Subcutaneous abdominal adipose tissue (tissue), 5 donors: ENCODE data around the gene GSN.
A peak's percentile ranks its signal among the peaks of the same experiment; 100 is the strongest.

ENCODE experiments used
- H3K27ac ChIP-seq: one replicate; pipeline ENCODE4 v1.7.0; 2013; ENCODE audit warnings: low read depth, mild to moderate bottlenecking, inconsistent platforms, low read length, moderate library complexity
- H3K27me3 ChIP-seq, 5 donors: one replicate each; pipeline ENCODE4 v1.7.0; 2013; ENCODE audit warnings: low read length in 5 of 5, inconsistent platforms in 1 of 5; ENCODE audit not compliant: control insufficient read depth in 5 of 5, insufficient read depth in 4 of 5
- H3K36me3 ChIP-seq, 5 donors: one replicate each; pipeline ENCODE4 v1.7.0; 2013; ENCODE audit warnings: low read length in 5 of 5; ENCODE audit not compliant: control insufficient read depth in 5 of 5, insufficient read depth in 5 of 5
- H3K4me1 ChIP-seq, 5 donors: one replicate each; pipeline ENCODE4 v1.7.0; 2013; ENCODE audit warnings: low read length in 5 of 5, mild to moderate bottlenecking in 3 of 5, moderate library complexity in 1 of 5; ENCODE audit not compliant: control insufficient read depth in 5 of 5, insufficient read depth in 5 of 5
- H3K4me3 ChIP-seq, 5 donors: one replicate each; pipeline ENCODE4 v1.7.0; 2013; ENCODE audit warnings: low read length in 5 of 5, low read depth in 1 of 5
- H3K9ac ChIP-seq, 5 donors: one replicate each; pipeline ENCODE4 v1.7.0; 2013; ENCODE audit warnings: low read length in 5 of 5, mild to moderate bottlenecking in 4 of 5, moderate library complexity in 3 of 5
- H3K9me3 ChIP-seq, 5 donors: one replicate each; pipeline ENCODE4 v1.7.0; 2013; ENCODE audit warnings: low read length in 5 of 5; ENCODE audit not compliant: control insufficient read depth in 5 of 5
- donor health status: healthy.
- donor health status: healthy.
- donor health status: healthy.
- donor health status: healthy.
- donor health status: healthy.

The GSN gene

GRCh38 chr9:121319383-121319780 is 51.4 kb downstream of the GSN start:
- no peaks in the 10 kb centered on the region for H3K9me3 ChIP-seq
- peak overlapping the region in 1 of 5 donors; percentile 15 for H3K9ac ChIP-seq
- peaks cover 12 to 82% (median 67%) of the 10 kb centered on the region in 5 donors for H3K4me1 ChIP-seq
- H3K27me3 ChIP-seq: no peaks in the 10 kb centered on the region
- no peak overlapping the region for H3K4me3 ChIP-seq
- peaks cover 22 to 95% (median 81%) of the 10 kb centered on the region in 5 donors for H3K36me3 ChIP-seq
- H3K27ac ChIP-seq: peak overlapping the region; percentile 86

GRCh38 chr9:121321016-121321503 is 53.1 kb downstream of the GSN start:
- peaks cover 18 to 97% (median 85%) of the 10 kb centered on the region in 5 donors for H3K36me3 ChIP-seq
- H3K4me1 ChIP-seq: peaks cover 24 to 84% (median 82%) of the 10 kb centered on the region in 5 donors
- no peaks in the 10 kb centered on the region for H3K9me3 ChIP-seq
- peak overlapping the region in 3 of 5 donors; percentile 20 to 64 (median 30) for H3K9ac ChIP-seq
- peak overlapping the region; percentile 86 for H3K27ac ChIP-seq
- H3K4me3 ChIP-seq: no peak overlapping the region
- no peaks in the 10 kb centered on the region for H3K27me3 ChIP-seq

DNA sequence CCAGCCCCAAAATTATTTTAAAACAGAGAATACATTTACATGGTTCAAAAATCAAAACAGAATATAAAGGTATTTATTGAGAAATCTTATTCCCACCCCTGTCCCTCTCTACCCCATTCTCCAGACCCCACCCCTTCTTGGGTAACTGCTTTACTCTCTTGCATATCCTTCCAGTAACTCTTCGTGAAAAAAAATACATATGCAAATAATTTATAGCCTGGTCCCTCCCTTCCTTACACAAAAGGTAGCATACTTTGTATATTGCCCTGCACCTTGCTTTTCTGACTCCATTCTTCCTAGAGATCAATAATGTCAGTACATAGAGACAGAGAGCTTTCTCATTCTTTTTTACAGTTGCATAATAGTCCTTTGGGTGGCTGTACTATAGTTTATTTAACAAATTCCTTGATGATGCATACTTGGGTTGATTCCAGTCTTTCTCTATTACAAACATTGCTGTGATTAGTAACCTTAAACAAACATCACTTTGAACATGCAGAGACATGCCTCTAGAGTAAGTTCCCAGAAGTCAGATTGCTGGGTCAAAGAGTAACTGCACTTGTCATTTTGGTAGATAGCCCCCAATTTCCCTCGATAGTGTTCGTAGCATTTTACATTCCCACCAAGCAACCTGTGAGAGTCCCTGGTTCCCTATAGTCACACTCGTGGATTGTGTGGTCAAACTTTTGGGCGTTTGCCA is 54.2 kb downstream of the GSN start:
- Histone ChIP-seq H3K4me3 (no peak overlapping the region), H3K4me1 (peaks cover 28 to 88% (median 81%) of the 10 kb centered on the region in 5 donors), H3K27ac (peak overlapping the region; percentile 92), H3K36me3 (peaks cover 17 to 97% (median 85%) of the 10 kb centered on the region in 5 donors), H3K27me3 (no peaks in the 10 kb centered on the region), H3K9ac (peak overlapping the region in 3 of 5 donors; percentile 26 to 83 (median 30)), H3K9me3 (no peaks in the 10 kb centered on the region)

DNA sequence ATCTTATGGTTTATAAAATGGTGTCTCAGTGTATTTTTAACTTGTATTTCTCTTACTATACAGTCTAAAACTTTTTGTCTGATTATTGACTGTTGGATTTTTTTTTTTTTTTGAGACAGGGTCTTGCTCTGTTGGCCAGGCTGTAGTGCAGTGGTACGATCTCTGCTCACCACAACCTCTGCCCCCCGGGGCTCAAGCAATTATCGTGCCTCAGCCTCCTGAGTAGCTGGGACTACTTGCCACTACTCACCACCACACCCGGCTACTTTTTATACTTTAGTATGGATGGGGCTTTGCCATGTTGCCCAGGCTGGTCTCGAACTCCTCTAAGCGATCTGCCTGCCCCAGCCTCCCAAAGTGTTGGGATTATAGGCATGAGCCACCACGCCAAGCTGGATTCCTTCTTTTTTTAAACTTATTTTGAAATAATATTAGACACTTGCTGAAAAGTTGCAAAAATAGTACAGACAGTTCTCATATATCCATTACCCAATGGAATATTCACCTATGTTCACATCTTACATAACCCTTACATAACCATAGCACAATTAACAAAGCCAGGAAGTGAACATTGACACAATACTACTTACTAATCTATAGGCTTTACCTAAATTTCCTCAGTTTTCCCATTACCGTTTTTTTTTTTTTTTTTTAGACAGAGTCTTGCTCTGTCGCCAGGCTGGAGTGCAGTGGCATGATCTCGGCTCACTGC is 54.9 kb downstream of the GSN start:
- Histone ChIP-seq H3K27ac (peak overlapping the region; percentile 92), H3K9ac (peak overlapping the region in 3 of 5 donors; percentile 26 to 83 (median 30)), H3K4me3 (no peak overlapping the region), H3K9me3 (no peaks in the 10 kb centered on the region), H3K36me3 (peaks cover 13 to 97% (median 83%) of the 10 kb centered on the region in 5 donors), H3K27me3 (no peaks in the 10 kb centered on the region), H3K4me1 (peaks cover 23 to 86% (median 79%) of the 10 kb centered on the region in 5 donors)

GRCh38 chr9:121323449-121324151 is 55.6 kb downstream of the GSN start:
- Histone ChIP-seq H3K9me3 (no peaks in the 10 kb centered on the region), H3K9ac (peak overlapping the region in 1 of 5 donors; percentile 49), H3K4me1 (peaks cover 23 to 83% (median 74%) of the 10 kb centered on the region in 5 donors), H3K36me3 (peaks cover 16 to 97% (median 83%) of the 10 kb centered on the region in 5 donors), H3K4me3 (no peak overlapping the region), H3K27ac (peak overlapping the region; percentile 92), H3K27me3 (no peaks in the 10 kb centered on the region)

DNA sequence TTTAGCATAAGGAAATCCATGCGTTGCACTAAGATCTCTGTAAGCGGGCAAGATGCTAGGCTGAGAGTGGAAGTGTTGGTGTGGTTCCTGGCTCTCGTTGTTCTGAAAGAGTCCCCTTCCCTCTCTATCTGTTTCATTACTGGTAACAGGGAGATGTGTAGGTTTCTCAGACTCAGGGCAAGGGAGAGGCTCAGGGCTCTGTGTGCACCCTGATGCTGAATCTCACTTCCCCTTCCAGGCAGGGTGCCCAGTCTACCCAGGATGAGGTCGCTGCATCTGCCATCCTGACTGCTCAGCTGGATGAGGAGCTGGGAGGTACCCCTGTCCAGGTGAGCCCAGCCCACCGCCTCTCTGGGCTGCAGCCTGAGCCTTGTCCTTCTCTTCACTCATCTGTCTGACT is 56.4 kb downstream of the GSN start:
- H3K27me3 ChIP-seq: no peaks in the 10 kb centered on the region
- H3K36me3 ChIP-seq: peaks cover 17 to 97% (median 84%) of the 10 kb centered on the region in 5 donors
- H3K4me3 ChIP-seq: no peak overlapping the region
- H3K4me1 ChIP-seq: peaks cover 23 to 83% (median 69%) of the 10 kb centered on the region in 5 donors
- peak overlapping the region; percentile 92 for H3K27ac ChIP-seq
- H3K9me3 ChIP-seq: no peaks in the 10 kb centered on the region
- peak overlapping the region in 1 of 5 donors; percentile 35 for H3K9ac ChIP-seq

- Histone ChIP-seq H3K4me3 (no peak overlapping the region), H3K27me3 (no peaks in the 10 kb centered on the region), H3K9ac (peak overlapping the region in 1 of 5 donors; percentile 82), H3K27ac (peak overlapping the region; percentile 92), H3K4me1 (peaks cover 23 to 81% (median 67%) of the 10 kb centered on the region in 5 donors), H3K36me3 (peaks cover 22 to 99% (median 86%) of the 10 kb centered on the region in 5 donors), H3K9me3 (no peaks in the 10 kb centered on the region)
Observed at GRCh38 chr9:121324755-121325154, 56.8 kb downstream of the GSN start.

- Histone ChIP-seq H3K27ac (peak overlapping the region; percentile 92), H3K27me3 (no peaks in the 10 kb centered on the region), H3K4me1 (peaks cover 21 to 77% (median 62%) of the 10 kb centered on the region in 5 donors), H3K9me3 (no peaks in the 10 kb centered on the region), H3K9ac (peak overlapping the region in 3 of 5 donors; percentile 35 to 82 (median 68)), H3K4me3 (peak overlapping the region in 1 of 5 donors; percentile 5), H3K36me3 (peaks cover 22 to 99% (median 88%) of the 10 kb centered on the region in 5 donors)
Observed at GRCh38 chr9:121325387-121325786, 57.4 kb downstream of the GSN start.

DNA sequence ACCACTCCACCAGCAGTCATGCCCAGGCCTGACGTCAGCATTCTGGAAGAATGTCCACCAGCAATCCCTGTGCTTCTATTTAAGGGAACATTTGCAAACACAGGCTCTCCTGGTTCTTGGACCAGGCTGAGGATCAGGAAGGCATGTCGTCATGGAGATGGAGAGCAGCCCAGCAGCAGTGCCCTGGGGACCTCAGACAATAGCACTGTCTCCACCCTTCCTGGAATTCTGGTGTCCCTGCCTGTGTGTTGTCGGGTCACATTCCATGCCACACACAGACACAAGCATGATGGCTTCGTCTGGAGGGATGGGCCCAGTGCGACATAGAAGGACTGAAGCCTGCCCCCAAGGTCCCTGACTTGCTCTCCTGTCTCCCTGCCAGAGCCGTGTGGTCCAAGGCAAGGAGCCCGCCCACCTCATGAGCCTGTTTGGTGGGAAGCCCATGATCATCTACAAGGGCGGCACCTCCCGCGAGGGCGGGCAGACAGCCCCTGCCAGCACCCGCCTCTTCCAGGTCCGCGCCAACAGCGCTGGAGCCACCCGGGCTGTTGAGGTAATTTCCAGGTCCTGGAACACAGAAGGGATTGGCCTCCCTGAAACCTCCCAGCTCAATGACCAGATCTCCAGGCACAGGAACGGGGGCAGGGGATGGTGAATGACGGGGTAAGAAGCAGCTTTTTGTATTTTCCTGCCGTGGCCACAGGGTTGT is 58.3 kb downstream of the GSN start:
- peaks cover 25 to 99% (median 90%) of the 10 kb centered on the region in 5 donors for H3K36me3 ChIP-seq
- peak overlapping the region in 3 of 5 donors; percentile 7 to 32 (median 31) for H3K4me3 ChIP-seq
- no peaks in the 10 kb centered on the region for H3K9me3 ChIP-seq
- H3K4me1 ChIP-seq: peaks cover 21 to 76% (median 53%) of the 10 kb centered on the region in 5 donors
- no peaks in the 10 kb centered on the region for H3K27me3 ChIP-seq
- H3K27ac ChIP-seq: peak overlapping the region; percentile 92
- H3K9ac ChIP-seq: peak overlapping the region in 4 of 5 donors; percentile 8 to 68 (median 28)
